CD14-positive monocyte (primary cell): Measurements from ENCODE around the gene PLAAT3. TPM values are rescaled to one million over a fixed set of nuclear protein-coding genes. Genes with fewer than 3 reads are reported as not detected.
"Not testable (repeated sequence)": the region's sequence is repeated elsewhere in the genome, so short reads cannot be mapped to it uniquely, and the experiment has no call there.

Source experiments
- DNase-seq, 3 donors: peaks; one replicate each; pipeline ENCODE4 v3.0.0-alpha.2; 2011 to 2022
- H2AFZ ChIP-seq: 2 replicates; pipeline ENCODE4 v1.6.0; 2012; ENCODE audit warnings: mild to moderate bottlenecking, low read depth, low read length, inconsistent platforms; ENCODE audit not compliant: insufficient read depth, poor library complexity, severe bottlenecking
- H3K27ac ChIP-seq, 2 donors: 1 replicate in 1 of 2; 2 replicates in 1 of 2; pipeline ENCODE4 v1.5.1; 2012 to 2013; ENCODE audit warnings: low read length in 2 of 2, control low read depth in 1 of 2, inconsistent platforms in 1 of 2, low read depth in 1 of 2, mild to moderate bottlenecking in 1 of 2
- H3K27me3 ChIP-seq, 2 donors: one replicate each; pipeline versions ENCODE4 v1.6.0 to v1.6.1; 2011 to 2013; ENCODE audit warnings: low read length in 2 of 2; ENCODE audit not compliant: control insufficient read depth in 2 of 2, insufficient read depth in 2 of 2
- H3K36me3 ChIP-seq, 2 donors: replicated peaks in 1 of 2; 1 replicate in 1 of 2; 2 replicates in 1 of 2; pipeline versions ENCODE4 v1.5.1 to v1.6.1; 2012 to 2013; ENCODE audit warnings: low read length in 2 of 2, control low read depth in 1 of 2, inconsistent platforms in 1 of 2, mild to moderate bottlenecking in 1 of 2; ENCODE audit not compliant: insufficient read depth in 2 of 2, control insufficient read depth in 1 of 2
- H3K4me1 ChIP-seq, 2 donors: 1 replicate in 1 of 2; 2 replicates in 1 of 2; pipeline versions ENCODE4 v1.5.1 to v1.6.1; 2012 to 2013; ENCODE audit warnings: low read length in 2 of 2, control low read depth in 1 of 2, inconsistent platforms in 1 of 2, mild to moderate bottlenecking in 1 of 2, moderate library complexity in 1 of 2; ENCODE audit not compliant: insufficient read depth in 2 of 2, control insufficient read depth in 1 of 2
- H3K4me2 ChIP-seq: replicated peaks from 2 replicates; pipeline ENCODE3; 2012; ENCODE audit warnings: low read length, moderate library complexity, mild to moderate bottlenecking; ENCODE audit not compliant: poor library complexity, severe bottlenecking; ENCODE audit errors: extremely low read depth
- H3K4me3 ChIP-seq, 3 experiments: fragments of 200-600 bp in 1 of 3; sonication (generic) in 1 of 3; replicated peaks in 1 of 3; 1 replicate in 2 of 3; 2 replicates in 1 of 3; pipeline ENCODE4 v1.5.1; 2011 to 2013; ENCODE audit warnings: low read length in 3 of 3, mild to moderate bottlenecking in 3 of 3, control low read depth in 2 of 3, low read depth in 2 of 3, inconsistent platforms in 1 of 3, moderate library complexity in 1 of 3
- H3K79me2 ChIP-seq: 2 replicates; pipeline ENCODE4 v1.6.0; 2012; ENCODE audit warnings: mild to moderate bottlenecking, control low read depth, inconsistent platforms, low read length, moderate library complexity; ENCODE audit not compliant: insufficient read depth
- H3K9ac ChIP-seq: 2 replicates; pipeline ENCODE4 v1.6.0; 2017; ENCODE audit warnings: low read length, mild to moderate bottlenecking; ENCODE audit not compliant: insufficient read depth, poor library complexity, severe bottlenecking
- H3K9me3 ChIP-seq, 2 donors: replicated peaks in 1 of 2; 1 replicate in 1 of 2; 2 replicates in 1 of 2; pipeline versions ENCODE4 v1.5.1 to v1.6.1; 2012 to 2013; ENCODE audit warnings: low read length in 2 of 2, control low read depth in 1 of 2; ENCODE audit not compliant: control insufficient read depth in 1 of 2, insufficient read depth in 1 of 2
- H4K20me1 ChIP-seq: 2 replicates; pipeline ENCODE4 v1.6.0; 2012; ENCODE audit warnings: mild to moderate bottlenecking, low read length, control low read depth, moderate library complexity; ENCODE audit not compliant: insufficient read depth
- H3K27ac Mint-ChIP-seq, 7 donors: one replicate each; pipeline ENCODE4 v1.8.0; 2020; ENCODE audit warnings: mild to moderate bottlenecking in 7 of 7, mixed read lengths in 7 of 7, moderate library complexity in 6 of 7, inconsistent platforms in 2 of 7
- H3K27me3 Mint-ChIP-seq, 3 donors: one replicate each; pipeline ENCODE4 v1.8.0; 2021 to 2022; ENCODE audit warnings: low read depth in 3 of 3, mild to moderate bottlenecking in 3 of 3, mixed read lengths in 3 of 3, moderate library complexity in 3 of 3, inconsistent platforms in 1 of 3
- H3K36me3 Mint-ChIP-seq, 2 donors: one replicate each; pipeline ENCODE4 v1.8.0; 2020; ENCODE audit warnings: mixed read lengths in 2 of 2, inconsistent platforms in 1 of 2, mild to moderate bottlenecking in 1 of 2
- H3K4me1 Mint-ChIP-seq: one replicate; pipeline ENCODE4 v1.8.0; 2020; ENCODE audit warnings: mild to moderate bottlenecking, mixed read lengths
- H3K4me3 Mint-ChIP-seq, 2 donors: one replicate each; pipeline ENCODE4 v1.8.0; 2020; ENCODE audit warnings: mild to moderate bottlenecking in 2 of 2, mixed read lengths in 2 of 2, moderate library complexity in 1 of 2
- H3K9me3 Mint-ChIP-seq, 7 donors: one replicate each; pipeline ENCODE4 v1.8.0; 2020 to 2022; ENCODE audit warnings: mixed read lengths in 7 of 7, mild to moderate bottlenecking in 6 of 7, moderate library complexity in 6 of 7, inconsistent platforms in 2 of 7
- WGBS: methylation state at CpG from one replicate; pipeline ENCODE4 v1.1.5; 2013; ENCODE audit warnings: missing lambda C conversion rate; ENCODE audit not compliant: insufficient coverage; 5-methylcytosine and 5-hydroxymethylcytosine counted together
- intact Hi-C, 2 donors: fragments of 100-400 bp; cut with micrococcal nuclease; formaldehyde crosslinking; loops; one replicate each; pipeline versions ENCODE4 v1.15.0 to v1.15.1; 2023
- polyA plus RNA-seq, 3 donors: library from polyadenylated mRNA; depleted of rRNA in 1 of 3; unstranded in 2 of 3; stranded (reverse) in 1 of 3; fragments of 300-500 nt in 2 of 3; fragments of >200 nt in 1 of 3; fragmentation: Illumina TruSeq in 2 of 3; gene quantifications; 1 replicate in 2 of 3; 2 replicates in 1 of 3; pipeline ENCODE4 v1.2.3, GENCODE V29; 2012 to 2021
- TF ChIP-seq, protein P1 (sequence below): fragments of 200-600 bp; IDR thresholded peaks from one replicate; pipeline ENCODE4 v1.8.0; 2022; ENCODE audit warnings: antibody characterized with exemption, mild to moderate bottlenecking

PLAAT3 gene
- polyA plus RNA-seq, 3 donors = 20.2 to 67.3 (median 34.2) TPM

DNA sequence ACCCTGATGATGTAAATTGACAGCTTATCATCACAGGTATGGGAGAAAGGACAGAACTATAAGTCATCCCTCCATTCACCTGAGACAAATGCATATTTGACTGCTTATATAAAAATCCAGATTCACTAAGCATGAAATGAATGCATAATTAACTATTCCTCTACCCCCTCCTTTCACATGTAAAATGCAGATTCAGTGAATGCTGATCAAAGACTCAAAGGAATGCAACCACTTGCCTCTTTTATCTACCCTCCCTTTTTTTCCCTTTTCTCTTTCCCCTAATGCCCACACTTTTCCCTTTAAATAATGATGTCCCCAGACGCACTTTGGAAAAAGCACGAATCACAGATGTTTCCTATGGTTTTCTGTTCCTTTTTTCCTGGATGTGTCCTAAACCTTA is 82.1 kb downstream of the PLAAT3 start:
- Histone ChIP-seq H3K4me2 (no peak overlapping the region), H3K27ac (no peak overlapping the region), H3K4me3 (no peak overlapping the region), H4K20me1 (no peaks in the 10 kb centered on the region), H3K4me1 (peaks cover 11 to 19% of the 10 kb centered on the region in 2 donors), H2AFZ (no peak overlapping the region), H3K9ac (no peak overlapping the region), H3K9me3 (no peaks in the 10 kb centered on the region), H3K36me3 (no peaks in the 10 kb centered on the region), H3K27me3 (peaks cover 0 to 3% of the 10 kb centered on the region in 2 donors), H3K79me2 (no peaks in the 10 kb centered on the region)
- peaks cover 6 to 15% (median 8%) of the 10 kb centered on the region in 3 donors for H3K27me3 Mint-ChIP-seq
- peak overlapping the region in 1 of 7 donors; percentile 12 for H3K27ac Mint-ChIP-seq
- H3K4me3 Mint-ChIP-seq = no peak overlapping the region
- no peaks in the 10 kb centered on the region for H3K9me3 Mint-ChIP-seq
- no peaks in the 10 kb centered on the region for H3K36me3 Mint-ChIP-seq
- intact Hi-C loops = no loop called here
- TF ChIP-seq, protein P1, sequence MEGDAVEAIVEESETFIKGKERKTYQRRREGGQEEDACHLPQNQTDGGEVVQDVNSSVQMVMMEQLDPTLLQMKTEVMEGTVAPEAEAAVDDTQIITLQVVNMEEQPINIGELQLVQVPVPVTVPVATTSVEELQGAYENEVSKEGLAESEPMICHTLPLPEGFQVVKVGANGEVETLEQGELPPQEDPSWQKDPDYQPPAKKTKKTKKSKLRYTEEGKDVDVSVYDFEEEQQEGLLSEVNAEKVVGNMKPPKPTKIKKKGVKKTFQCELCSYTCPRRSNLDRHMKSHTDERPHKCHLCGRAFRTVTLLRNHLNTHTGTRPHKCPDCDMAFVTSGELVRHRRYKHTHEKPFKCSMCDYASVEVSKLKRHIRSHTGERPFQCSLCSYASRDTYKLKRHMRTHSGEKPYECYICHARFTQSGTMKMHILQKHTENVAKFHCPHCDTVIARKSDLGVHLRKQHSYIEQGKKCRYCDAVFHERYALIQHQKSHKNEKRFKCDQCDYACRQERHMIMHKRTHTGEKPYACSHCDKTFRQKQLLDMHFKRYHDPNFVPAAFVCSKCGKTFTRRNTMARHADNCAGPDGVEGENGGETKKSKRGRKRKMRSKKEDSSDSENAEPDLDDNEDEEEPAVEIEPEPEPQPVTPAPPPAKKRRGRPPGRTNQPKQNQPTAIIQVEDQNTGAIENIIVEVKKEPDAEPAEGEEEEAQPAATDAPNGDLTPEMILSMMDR = no peak
- H3K4me1 Mint-ChIP-seq = peaks cover 32% of the 10 kb centered on the region
- DNase-seq = no peak
- WGBS = no CpG with 5 or more reads among the region's 2 CpGs

DNA sequence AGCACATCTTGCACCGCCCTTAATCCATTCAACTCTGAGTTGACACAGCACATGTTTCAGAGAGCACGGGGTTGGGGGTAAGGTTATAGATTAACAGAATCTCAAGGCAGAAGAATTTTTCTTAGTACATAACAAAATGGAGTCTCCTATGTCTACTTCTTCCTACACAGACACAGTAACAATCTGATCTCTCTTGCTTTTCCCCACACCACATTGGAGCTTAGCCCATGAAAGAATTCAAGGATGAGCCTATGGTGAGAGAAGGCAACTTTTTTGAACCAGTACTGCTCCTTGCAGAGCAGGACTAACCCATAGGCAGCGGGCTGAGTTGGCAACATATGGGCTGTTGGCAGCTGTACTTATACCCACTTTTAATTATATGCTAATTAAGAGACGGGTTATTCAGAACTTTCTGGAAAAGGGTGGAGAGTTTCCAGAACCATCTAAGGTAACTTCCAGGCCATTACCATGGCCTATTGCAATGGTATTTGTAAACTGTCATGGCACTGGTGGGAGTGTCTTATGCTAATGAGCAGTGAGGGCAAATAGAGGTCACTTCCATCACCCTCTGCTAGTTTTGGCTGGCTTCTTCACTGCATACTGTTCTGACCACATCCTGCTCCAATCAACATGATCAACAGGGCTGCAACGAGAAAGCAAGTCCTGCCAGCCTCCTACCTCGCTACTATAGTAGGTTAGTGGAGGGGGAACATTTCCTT is 83.0 kb downstream of the PLAAT3 start:
- H3K9me3 ChIP-seq, H3K9ac ChIP-seq, H3K9me3 Mint-ChIP-seq, H3K4me3 Mint-ChIP-seq, H2AFZ ChIP-seq, H3K79me2 ChIP-seq, DNase-seq, H3K36me3 Mint-ChIP-seq, H3K4me2 ChIP-seq, H3K36me3 ChIP-seq, H3K4me3 ChIP-seq, H3K27me3 ChIP-seq, H3K27ac ChIP-seq, intact Hi-C loops, H4K20me1 ChIP-seq: not testable (repeated sequence)
- Mint-ChIP-seq H3K27ac (peak overlapping the region in 2 of 7 donors; percentile 25 to 69), H3K27me3 (peaks cover 6 to 15% (median 8%) of the 10 kb centered on the region in 3 donors), H3K4me1 (peaks cover 26% of the 10 kb centered on the region)
- peaks cover 5 to 11% of the 10 kb centered on the region in 2 donors for H3K4me1 ChIP-seq
- no CpG with 5 or more reads among the region's 6 CpGs for WGBS
